Karpas-422 (cell line): ENCODE measurements around the gene KIF26A. TPM values are rescaled to one million over a fixed set of nuclear protein-coding genes. Genes with fewer than 3 reads are reported as not detected.

Source experiments
- DNase-seq: peaks from one replicate; pipeline ENCODE4 v3.0.0-alpha.2; 2015
- H2AFZ ChIP-seq: fragments of 200-600 bp; sonication (generic); 2 replicates; pipeline ENCODE4 v1.6.1; 2014; ENCODE audit warnings: antibody characterized with exemption, low read length, mixed read lengths
- H3K27ac ChIP-seq: fragments of 200-600 bp; sonication (generic); 2 replicates; pipeline ENCODE4 v1.5.1; 2014; ENCODE audit warnings: mild to moderate bottlenecking, low read length, moderate library complexity
- H3K27me3 ChIP-seq: fragments of 200-600 bp; sonication (generic); 2 replicates; pipeline ENCODE4 v1.6.1; 2014; ENCODE audit warnings: low read length, mixed read lengths
- H3K36me3 ChIP-seq: fragments of 200-600 bp; sonication (generic); 2 replicates; pipeline ENCODE4 v1.6.1; 2014; ENCODE audit warnings: low read length, mixed read lengths; ENCODE audit not compliant: insufficient read depth
- H3K4me1 ChIP-seq: fragments of 200-600 bp; sonication (generic); 2 replicates; pipeline ENCODE4 v1.6.1; 2014; ENCODE audit warnings: mild to moderate bottlenecking, low read length, mixed read lengths
- H3K4me2 ChIP-seq: fragments of 200-600 bp; sonication (generic); 2 replicates; pipeline ENCODE4 v1.6.1; 2014; ENCODE audit warnings: low read length, low read depth, mild to moderate bottlenecking; ENCODE audit not compliant: poor library complexity, severe bottlenecking
- H3K4me3 ChIP-seq: fragments of 200-600 bp; sonication (generic); 2 replicates; pipeline ENCODE4 v1.5.1; 2014; ENCODE audit warnings: mild to moderate bottlenecking, antibody characterized with exemption, low read length, mixed read lengths
- H3K79me2 ChIP-seq: fragments of 200-600 bp; sonication (generic); 2 replicates; pipeline ENCODE4 v1.6.1; 2014; ENCODE audit warnings: mild to moderate bottlenecking, low read length, mixed read lengths
- H3K9ac ChIP-seq: fragments of 200-600 bp; sonication (generic); 2 replicates; pipeline ENCODE4 v1.6.0; 2014; ENCODE audit warnings: low read length
- H3K9me2 ChIP-seq: fragments of 200-600 bp; sonication (generic), shearing (Covaris generic); replicated peaks from 2 replicates; pipeline ENCODE4 v1.6.0; 2014; ENCODE audit warnings: mild to moderate bottlenecking, low read length, moderate library complexity; ENCODE audit not compliant: insufficient read depth
- H3K9me3 ChIP-seq: fragments of 300-700, 200-600 bp; sonication (generic); 2 replicates; pipeline ENCODE4 v1.6.1; 2014; ENCODE audit warnings: low read length, mixed read lengths
- H4K20me1 ChIP-seq: fragments of 200-600 bp; sonication (generic); 2 replicates; pipeline ENCODE4 v1.6.1; 2014; ENCODE audit warnings: mild to moderate bottlenecking, antibody characterized with exemption, low read length, low read depth; ENCODE audit not compliant: insufficient read depth
- total RNA-seq: library from RNA; depleted of rRNA; stranded (reverse); fragments of >200 nt; shearing (Covaris generic); gene quantifications from 2 replicates; pipeline ENCODE4 v1.2.3, GENCODE V29; 2014; ENCODE audit warnings: low replicate concordance

KIF26A gene
- total RNA-seq, 1 experiment from 2014 or later, result not detected

DNA sequence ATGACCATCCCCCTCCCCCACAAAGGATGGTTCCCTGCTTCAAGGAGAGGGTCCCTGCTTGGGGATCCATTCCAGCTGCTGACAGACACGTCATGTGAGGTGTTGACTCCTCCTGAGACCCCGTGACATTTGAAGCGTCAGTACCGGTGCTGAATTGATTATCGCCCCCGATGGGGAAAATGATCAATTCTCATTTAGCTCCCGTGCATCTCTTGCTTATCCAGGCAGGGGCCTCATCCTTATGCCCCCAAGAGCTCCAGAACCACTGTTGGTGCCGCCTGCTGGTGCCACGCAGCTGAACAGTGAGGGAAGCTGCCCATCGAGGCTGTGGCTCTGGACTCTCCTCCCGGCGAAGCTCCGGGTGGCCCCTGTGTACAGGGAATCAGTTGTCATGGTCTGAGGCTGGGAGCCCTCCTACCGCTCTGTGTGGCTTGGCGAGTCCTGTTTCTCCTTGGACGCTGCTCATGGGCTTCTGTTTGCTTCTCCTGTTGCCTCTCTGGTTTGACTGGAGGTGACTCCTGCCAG, 4.6 kb downstream of the KIF26A start:
- Histone ChIP-seq H4K20me1 (0 out of 2 replicates have a peak, but pooled peaks cover 14% of the 10 kb centered on the region), H3K9me3 (no peaks in the 10 kb centered on the region), H3K36me3 (no peaks in the 10 kb centered on the region), H3K4me2 (no peak overlapping the region), H2AFZ (no peak overlapping the region), H3K9me2 (no peaks in the 10 kb centered on the region), H3K79me2 (no peaks in the 10 kb centered on the region), H3K27me3 (no peaks in the 10 kb centered on the region), H3K9ac (no peak overlapping the region), H3K4me1 (no peaks in the 10 kb centered on the region), H3K27ac (no peak overlapping the region), H3K4me3 (no peak overlapping the region)
- DNase-seq, result no peak

- Histone ChIP-seq H4K20me1 (0 out of 2 replicates have a peak, but pooled peaks cover 14% of the 10 kb centered on the region), H3K4me3 (no peak overlapping the region), H3K9me3 (no peaks in the 10 kb centered on the region), H3K27ac (no peak overlapping the region), H3K9me2 (no peaks in the 10 kb centered on the region), H3K27me3 (no peaks in the 10 kb centered on the region), H3K4me2 (no peak overlapping the region), H3K36me3 (no peaks in the 10 kb centered on the region), H3K4me1 (no peaks in the 10 kb centered on the region), H3K9ac (no peak overlapping the region), H3K79me2 (no peaks in the 10 kb centered on the region), H2AFZ (no peak overlapping the region)
- DNase-seq, result no peak
Observed at GRCh38 chr14:104143521-104144452, 5.4 kb downstream of the KIF26A start.

- H3K79me2 ChIP-seq, result no peaks in the 10 kb centered on the region
- peaks cover 14% of the 10 kb centered on the region; the same call in 1 of the 2 replicates for H4K20me1 ChIP-seq
- no peak for DNase-seq
- H3K27ac ChIP-seq, result no peak overlapping the region
- H3K4me2 ChIP-seq, result no peak overlapping the region
- no peaks in the 10 kb centered on the region for H3K9me2 ChIP-seq
- H3K27me3 ChIP-seq, result no peaks in the 10 kb centered on the region
- H3K9ac ChIP-seq, result no peak overlapping the region
- no peaks in the 10 kb centered on the region for H3K36me3 ChIP-seq
- no peak overlapping the region for H2AFZ ChIP-seq
- H3K4me1 ChIP-seq, result no peaks in the 10 kb centered on the region
- H3K4me3 ChIP-seq, result no peak overlapping the region
- no peaks in the 10 kb centered on the region for H3K9me3 ChIP-seq
Observed at GRCh38 chr14:104144453-104144790, 6.0 kb downstream of the KIF26A start.

- Histone ChIP-seq H3K27me3 (no peaks in the 10 kb centered on the region), H3K4me1 (no peaks in the 10 kb centered on the region), H3K9me2 (no peaks in the 10 kb centered on the region), H3K9me3 (no peaks in the 10 kb centered on the region), H3K4me3 (no peak overlapping the region), H3K27ac (no peak overlapping the region), H2AFZ (no peak overlapping the region), H3K4me2 (no peak overlapping the region), H4K20me1 (peaks cover 9% of the 10 kb centered on the region; the same call in 1 of the 2 replicates), H3K79me2 (no peaks in the 10 kb centered on the region), H3K36me3 (no peaks in the 10 kb centered on the region), H3K9ac (no peak overlapping the region)
- DNase-seq, result no peak
Observed at GRCh38 chr14:104144911-104145825, 6.8 kb downstream of the KIF26A start.

DNA sequence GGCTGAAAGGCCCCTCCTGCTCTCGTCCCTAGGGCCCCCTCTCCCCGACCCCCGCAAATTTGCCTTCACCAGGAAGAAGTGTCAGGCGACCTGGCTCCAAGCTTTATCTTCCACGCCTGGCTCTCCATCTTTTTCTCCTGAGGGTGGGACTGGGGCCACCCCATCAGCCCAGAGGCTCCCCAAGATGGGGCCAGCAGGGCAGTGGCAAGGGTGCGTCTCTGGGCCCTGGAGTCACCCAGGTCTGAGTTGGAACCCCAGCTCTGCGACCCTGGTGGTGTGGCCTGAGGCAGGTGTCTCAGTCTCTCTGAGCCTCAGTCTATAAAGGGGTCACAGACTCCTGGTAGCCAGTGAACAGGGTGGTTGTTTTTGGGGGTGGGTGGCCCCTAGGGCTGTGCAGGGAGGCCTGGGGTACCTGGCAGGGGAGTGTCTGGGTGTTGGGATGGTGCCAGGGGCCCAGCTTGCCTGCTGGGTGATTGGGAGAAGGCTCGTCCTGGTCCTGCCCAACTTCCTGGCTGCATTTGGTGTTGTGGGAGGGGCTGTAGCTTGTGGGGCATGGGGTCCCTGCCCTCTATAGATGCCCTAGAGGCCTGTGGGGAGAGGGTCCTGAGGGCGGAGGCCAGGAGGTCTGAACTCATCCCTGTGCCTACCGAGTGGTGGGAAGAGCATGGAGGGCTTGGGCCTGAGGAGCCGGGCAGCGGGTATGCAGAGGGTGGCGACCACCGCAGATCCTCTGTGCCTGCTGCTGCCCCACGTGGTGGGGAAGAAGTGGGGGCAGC, 7.6 kb downstream of the KIF26A start:
- Histone ChIP-seq H3K27me3 (no peaks in the 10 kb centered on the region), H3K4me2 (no peak overlapping the region), H3K9me2 (no peaks in the 10 kb centered on the region), H2AFZ (no peak overlapping the region), H3K4me1 (no peaks in the 10 kb centered on the region), H3K4me3 (no peak overlapping the region), H3K9ac (no peak overlapping the region), H3K79me2 (no peaks in the 10 kb centered on the region), H3K36me3 (no peaks in the 10 kb centered on the region), H3K27ac (no peak overlapping the region), H4K20me1 (peaks cover 10% of the 10 kb centered on the region; the same call in 1 of the 2 replicates), H3K9me3 (no peaks in the 10 kb centered on the region)
- DNase-seq, result no peak

GRCh38 chr14:104146651-104147345, 8.4 kb downstream of the KIF26A start:
- no peak overlapping the region for H3K4me2 ChIP-seq
- no peaks in the 10 kb centered on the region for H3K9me3 ChIP-seq
- H3K79me2 ChIP-seq, result no peaks in the 10 kb centered on the region
- no peaks in the 10 kb centered on the region for H3K9me2 ChIP-seq
- no peak overlapping the region for H3K4me3 ChIP-seq
- no peak overlapping the region for H2AFZ ChIP-seq
- H3K27me3 ChIP-seq, result no peaks in the 10 kb centered on the region
- no peaks in the 10 kb centered on the region for H3K4me1 ChIP-seq
- no peaks in the 10 kb centered on the region for H3K36me3 ChIP-seq
- DNase-seq, result no peak
- no peak overlapping the region for H3K27ac ChIP-seq
- peaks cover 10% of the 10 kb centered on the region; the same call in 1 of the 2 replicates for H4K20me1 ChIP-seq
- no peak overlapping the region for H3K9ac ChIP-seq

- no peaks in the 10 kb centered on the region for H3K4me1 ChIP-seq
- H3K36me3 ChIP-seq, result no peaks in the 10 kb centered on the region
- H4K20me1 ChIP-seq, result peaks cover 10% of the 10 kb centered on the region; the same call in 1 of the 2 replicates
- H3K9me3 ChIP-seq, result no peaks in the 10 kb centered on the region
- no peaks in the 10 kb centered on the region for H3K79me2 ChIP-seq
- H3K27me3 ChIP-seq, result no peaks in the 10 kb centered on the region
- no peaks in the 10 kb centered on the region for H3K9me2 ChIP-seq
- no peak overlapping the region for H3K27ac ChIP-seq
- no peak overlapping the region for H3K9ac ChIP-seq
- no peak overlapping the region for H2AFZ ChIP-seq
- no peak for DNase-seq
- H3K4me3 ChIP-seq, result no peak overlapping the region
- H3K4me2 ChIP-seq, result no peak overlapping the region
Observed at GRCh38 chr14:104147346-104148125, 9.1 kb downstream of the KIF26A start.
